Lower lobe of right lung (tissue), 2 donors: ENCODE data around the gene ECHS1. TPM values are rescaled to one million over a fixed set of nuclear protein-coding genes. Genes with fewer than 3 reads are reported as not detected.

Experiments
- ATAC-seq, 2 donors: fragments of 200-7000 bp; cut with Tn5 transposase; one replicate each; pipeline ENCODE4 v1.9.1; 2020 to 2022; ENCODE audit warnings: mild to moderate bottlenecking in 2 of 2, moderate library complexity in 2 of 2
- DNase-seq: peaks from one replicate; pipeline ENCODE4 v3.0.0-alpha.2; 2020
- H3K27ac ChIP-seq: fragments of 200-600 bp; one replicate; pipeline ENCODE4 v1.8.0; 2022
- H3K27me3 ChIP-seq: fragments of 200-600 bp; one replicate; pipeline ENCODE4 v1.8.0; 2022; ENCODE audit warnings: low read depth
- H3K36me3 ChIP-seq: fragments of 200-600 bp; one replicate; pipeline ENCODE4 v1.8.0; 2022; ENCODE audit warnings: mild to moderate bottlenecking
- H3K4me1 ChIP-seq: fragments of 200-600 bp; one replicate; pipeline ENCODE4 v1.8.0; 2022
- H3K4me3 ChIP-seq: fragments of 200-600 bp; one replicate; pipeline ENCODE4 v1.8.0; 2022; ENCODE audit warnings: mild to moderate bottlenecking
- H3K9me3 ChIP-seq: fragments of 200-600 bp; one replicate; pipeline ENCODE4 v1.8.0; 2022
- CTCF ChIP-seq: fragments of 200-600 bp; IDR thresholded peaks from one replicate; pipeline ENCODE4 v1.8.0; 2022; ENCODE audit warnings: antibody characterized with exemption, mild to moderate bottlenecking
- intact Hi-C: fragments of 100-400 bp; cut with DNase I; formaldehyde crosslinking; loops from one replicate; pipeline ENCODE4 v1.11.0; 2022
- total RNA-seq: library from RNA; stranded (reverse); fragmentation: NEBNext Ultra II Directional; extraction: Animal tissue kit (Norgen Biotek cat#: 25700); gene quantifications from one replicate; pipeline ENCODE4 v1.2.1, GENCODE V29; 2021
- donor health status: DM: no; HTN: yes; CAD: no; lungs with severe emphysema.

The ECHS1 gene
- total RNA-seq, 1 donor from 2014 or later, result 59.5 TPM

- no peak overlapping the region for H3K27ac ChIP-seq
- peaks cover 11% of the 10 kb centered on the region for H3K27me3 ChIP-seq
- H3K9me3 ChIP-seq, result no peaks in the 10 kb centered on the region
- no peak for DNase-seq
- ATAC-seq, result no peak
- TF ChIP-seq CTCF, result no peak
- H3K4me1 ChIP-seq, result peaks cover 18% of the 10 kb centered on the region
- no peak overlapping the region for H3K4me3 ChIP-seq
- no peaks in the 10 kb centered on the region for H3K36me3 ChIP-seq
- intact Hi-C loops, result no loop called here
These were observed 19.1 kb downstream of the ECHS1 start for GRCh38 chr10:133353988-133354605.

- ATAC-seq (no peak), DNase-seq (peak; percentile 43)
- no peak for TF ChIP-seq CTCF
- Histone ChIP-seq H3K27me3 (peaks cover 15% of the 10 kb centered on the region), H3K9me3 (no peaks in the 10 kb centered on the region), H3K4me3 (no peak overlapping the region), H3K4me1 (peaks cover 18% of the 10 kb centered on the region), H3K36me3 (no peaks in the 10 kb centered on the region), H3K27ac (no peak overlapping the region)
- intact Hi-C loops, result no loop called here
These were observed 19.8 kb downstream of the ECHS1 start for GRCh38 chr10:133353202-133353959.

GRCh38 chr10:133351408-133352318, 21.5 kb downstream of the ECHS1 start:
- ATAC-seq, result no peak
- DNase-seq, result peak; percentile 44

GRCh38 chr10:133350950-133351329, 22.2 kb downstream of the ECHS1 start:
- no peak for TF ChIP-seq CTCF
- Histone ChIP-seq H3K36me3 (no peaks in the 10 kb centered on the region), H3K4me1 (peaks cover 3% of the 10 kb centered on the region), H3K9me3 (no peaks in the 10 kb centered on the region), H3K4me3 (no peak overlapping the region), H3K27ac (no peak overlapping the region), H3K27me3 (peaks cover 38% of the 10 kb centered on the region)
- ATAC-seq (no peak), DNase-seq (peak; percentile 32)
- intact Hi-C loops, result no loop called here

More at GRCh38 chr10:133351408-133352318, 21.5 kb downstream of the ECHS1 start:
- H3K27ac ChIP-seq, result no peak overlapping the region
- H3K27me3 ChIP-seq, result peaks cover 31% of the 10 kb centered on the region
- H3K36me3 ChIP-seq, result no peaks in the 10 kb centered on the region
- no peak for TF ChIP-seq CTCF
- intact Hi-C loops, result no loop called here
- peaks cover 10% of the 10 kb centered on the region for H3K4me1 ChIP-seq
- H3K4me3 ChIP-seq, result no peak overlapping the region
- no peaks in the 10 kb centered on the region for H3K9me3 ChIP-seq

- DNase-seq (no peak), ATAC-seq (no peak)
- Histone ChIP-seq H3K27me3 (peaks cover 38% of the 10 kb centered on the region), H3K27ac (no peak overlapping the region), H3K4me3 (no peak overlapping the region), H3K36me3 (no peaks in the 10 kb centered on the region), H3K9me3 (no peaks in the 10 kb centered on the region), H3K4me1 (no peaks in the 10 kb centered on the region)
- intact Hi-C loops, result no loop called here
- no peak for TF ChIP-seq CTCF
These were observed 22.7 kb downstream of the ECHS1 start for GRCh38 chr10:133350283-133350949.
